Measurements from ENCODE around the gene SLX4IP. TPM values are rescaled to one million over a fixed set of nuclear protein-coding genes. Genes with fewer than 3 reads are reported as not detected.
A peak's percentile ranks its signal among the peaks of the same experiment; 100 is the strongest.

The SLX4IP gene
- total RNA-seq, 1 donor from 2014 or later: 5.3 TPM

GRCh38 chr20:10659651-10660601, 224.8 kb downstream of the SLX4IP start:
- no peak for DNase-seq (ENCODE audit: low read depth)
- FAIRE-seq: no peak
- H3K79me2 ChIP-seq (ENCODE audit: insufficient read depth, low read length): peaks cover 85% of the 10 kb centered on the region

GRCh38 chr20:10660661-10661060, 225.6 kb downstream of the SLX4IP start:
- Histone ChIP-seq H4K20me1 (ENCODE audit: insufficient read depth, low read length) (peaks cover 65% of the 10 kb centered on the region), H3K27ac (ENCODE audit: low read depth, low read length) (no peak overlapping the region), H3K9me3 (ENCODE audit: insufficient read depth, low read depth, low read length) (no peaks in the 10 kb centered on the region), H3K27me3 (ENCODE audit: insufficient read depth, low read length) (no peaks in the 10 kb centered on the region), H2AFZ (ENCODE audit: low read depth, low read length) (no peak overlapping the region), H3K36me3 (ENCODE audit: insufficient read depth, low read length) (peaks cover 48% of the 10 kb centered on the region), H3K79me2 (ENCODE audit: insufficient read depth, low read length) (peaks cover 87% of the 10 kb centered on the region), H3K4me1 (ENCODE audit: insufficient read depth, low read length) (peaks cover 19% of the 10 kb centered on the region), H3K9ac (ENCODE audit: low read length) (no peak overlapping the region), H3K4me3 (ENCODE audit: insufficient read depth, low read depth, low read length) (no peak overlapping the region), H3K4me2 (ENCODE audit: low read length) (no peak overlapping the region)
- peaks cover 72% of the 10 kb centered on the region for H3K4me1 Mint-ChIP-seq (ENCODE audit: low read depth, unreplicated experiment)
- peak overlapping the region; percentile 65 for H3K27ac Mint-ChIP-seq (ENCODE audit: unreplicated experiment)
- no peaks in the 10 kb centered on the region for H3K9me3 Mint-ChIP-seq (ENCODE audit: unreplicated experiment)
- H3K27me3 Mint-ChIP-seq (ENCODE audit: low read depth, unreplicated experiment): no peaks in the 10 kb centered on the region
- FAIRE-seq: no peak
- TF ChIP-seq EZH2 (IDR thresholded peaks at IDR 0.05; ENCODE audit: insufficient read depth, low read length) (no peak), CTCF (IDR thresholded peaks at IDR 0.05; ENCODE audit: insufficient read depth, low read depth, low read length) (no peak)
- DNase-seq (ENCODE audit: low read depth): no peak
- H3K4me3 Mint-ChIP-seq (ENCODE audit: unreplicated experiment): no peak overlapping the region
- H3K36me3 Mint-ChIP-seq (ENCODE audit: low read depth, unreplicated experiment): peaks cover 48% of the 10 kb centered on the region

More at GRCh38 chr20:10659651-10660601, 224.8 kb downstream of the SLX4IP start:
- Histone ChIP-seq H3K27ac (ENCODE audit: low read depth, low read length) (peak overlapping the region; percentile 9), H3K9ac (ENCODE audit: low read length) (no peak overlapping the region), H3K36me3 (ENCODE audit: insufficient read depth, low read length) (peaks cover 48% of the 10 kb centered on the region), H3K4me3 (ENCODE audit: insufficient read depth, low read depth, low read length) (no peak overlapping the region), H3K4me2 (ENCODE audit: low read length) (no peak overlapping the region), H4K20me1 (ENCODE audit: insufficient read depth, low read length) (peaks cover 62% of the 10 kb centered on the region), H3K4me1 (ENCODE audit: insufficient read depth, low read length) (peaks cover 17% of the 10 kb centered on the region), H3K9me3 (ENCODE audit: insufficient read depth, low read depth, low read length) (no peaks in the 10 kb centered on the region), H2AFZ (ENCODE audit: low read depth, low read length) (no peak overlapping the region), H3K27me3 (ENCODE audit: insufficient read depth, low read length) (no peaks in the 10 kb centered on the region)
- peak overlapping the region; percentile 65 for H3K27ac Mint-ChIP-seq (ENCODE audit: unreplicated experiment)
- no peaks in the 10 kb centered on the region for H3K27me3 Mint-ChIP-seq (ENCODE audit: low read depth, unreplicated experiment)
- H3K36me3 Mint-ChIP-seq (ENCODE audit: low read depth, unreplicated experiment): peaks cover 47% of the 10 kb centered on the region
- H3K4me3 Mint-ChIP-seq (ENCODE audit: unreplicated experiment): no peak overlapping the region
- no peak for TF ChIP-seq EZH2 (IDR thresholded peaks at IDR 0.05; ENCODE audit: insufficient read depth, low read length)
- no peak for TF ChIP-seq CTCF (IDR thresholded peaks at IDR 0.05; ENCODE audit: insufficient read depth, low read depth, low read length)
- no peaks in the 10 kb centered on the region for H3K9me3 Mint-ChIP-seq (ENCODE audit: unreplicated experiment)
- H3K4me1 Mint-ChIP-seq (ENCODE audit: low read depth, unreplicated experiment): peaks cover 72% of the 10 kb centered on the region

GRCh38 chr20:10661261-10661660, 226.2 kb downstream of the SLX4IP start:
- no peak overlapping the region for H3K27ac ChIP-seq (ENCODE audit: low read depth, low read length)
- peaks cover 25% of the 10 kb centered on the region for H3K4me1 ChIP-seq (ENCODE audit: insufficient read depth, low read length)
- H3K79me2 ChIP-seq (ENCODE audit: insufficient read depth, low read length): peaks cover 88% of the 10 kb centered on the region
- Mint-ChIP-seq H3K27me3 (ENCODE audit: low read depth, unreplicated experiment) (no peaks in the 10 kb centered on the region), H3K4me1 (ENCODE audit: low read depth, unreplicated experiment) (peaks cover 72% of the 10 kb centered on the region), H3K4me3 (ENCODE audit: unreplicated experiment) (no peak overlapping the region), H3K36me3 (ENCODE audit: low read depth, unreplicated experiment) (peaks cover 45% of the 10 kb centered on the region), H3K9me3 (ENCODE audit: unreplicated experiment) (no peaks in the 10 kb centered on the region), H3K27ac (ENCODE audit: unreplicated experiment) (no peak overlapping the region)
- H4K20me1 ChIP-seq (ENCODE audit: insufficient read depth, low read length): peaks cover 65% of the 10 kb centered on the region
- H3K9ac ChIP-seq (ENCODE audit: low read length): no peak overlapping the region
- H3K9me3 ChIP-seq (ENCODE audit: insufficient read depth, low read depth, low read length): no peaks in the 10 kb centered on the region
- no peak overlapping the region for H3K4me2 ChIP-seq (ENCODE audit: low read length)
- H2AFZ ChIP-seq (ENCODE audit: low read depth, low read length): no peak overlapping the region
- no peak overlapping the region for H3K4me3 ChIP-seq (ENCODE audit: insufficient read depth, low read depth, low read length)
- H3K36me3 ChIP-seq (ENCODE audit: insufficient read depth, low read length): peaks cover 44% of the 10 kb centered on the region
- no peak for FAIRE-seq
- H3K27me3 ChIP-seq (ENCODE audit: insufficient read depth, low read length): no peaks in the 10 kb centered on the region
- TF ChIP-seq CTCF (IDR thresholded peaks at IDR 0.05; ENCODE audit: insufficient read depth, low read depth, low read length): no peak
- TF ChIP-seq EZH2 (IDR thresholded peaks at IDR 0.05; ENCODE audit: insufficient read depth, low read length): no peak
- DNase-seq (ENCODE audit: low read depth): no peak

Measured in astrocyte (in vitro differentiated cells and primary cell).